ENCODE results near the gene RLN2.

GRCh38 chr9:5336688-5337087 is 32.2 kb upstream of the RLN2 start:
- TF ChIP-seq CTCF (IDR thresholded peaks at IDR 0.05 in 4 of 5, conservative IDR thresholded peaks at IDR 0.05 in 1 of 5) (no peak), POLR2A (IDR thresholded peaks at IDR 0.05) (no peak)
